Thymus (tissue), 11 donors: Measurements from ENCODE around the gene NSMF. TPM values are rescaled to one million over a fixed set of nuclear protein-coding genes. Genes with fewer than 3 reads are reported as not detected.
A peak's percentile ranks its signal among the peaks of the same experiment; 100 is the strongest.

Experiments
- DNase-seq, 9 donors: peaks; one replicate each; pipeline ENCODE4 v3.0.0-alpha.2; 2013; ENCODE audit warnings: low spot score in 9 of 9, low read depth in 6 of 9, missing footprints in 1 of 9
- H3K27ac ChIP-seq, 2 donors: one replicate each; pipeline ENCODE4 v1.5.1; 2013; ENCODE audit warnings: control low read depth in 1 of 2, low read depth in 1 of 2, low read length in 1 of 2, mild to moderate bottlenecking in 1 of 2, moderate library complexity in 1 of 2
- H3K27me3 ChIP-seq, 2 donors: one replicate each; pipeline ENCODE4 v1.5.1; 2013; ENCODE audit warnings: low read length in 1 of 2; ENCODE audit not compliant: control insufficient read depth in 2 of 2, insufficient read depth in 1 of 2
- H3K36me3 ChIP-seq, 2 donors: one replicate each; pipeline ENCODE4 v1.5.1; 2013; ENCODE audit warnings: low read length in 1 of 2, mild to moderate bottlenecking in 1 of 2, moderate library complexity in 1 of 2; ENCODE audit not compliant: control insufficient read depth in 2 of 2, insufficient read depth in 2 of 2
- H3K4me1 ChIP-seq, 2 donors: one replicate each; pipeline ENCODE4 v1.5.1; 2013; ENCODE audit warnings: low read length in 2 of 2; ENCODE audit not compliant: control insufficient read depth in 2 of 2, insufficient read depth in 2 of 2
- H3K4me3 ChIP-seq, 2 donors: one replicate each; pipeline ENCODE4 v1.5.1; 2013; ENCODE audit warnings: low read length in 2 of 2, control low read depth in 1 of 2, mild to moderate bottlenecking in 1 of 2
- H3K9me3 ChIP-seq, 2 donors: one replicate each; pipeline ENCODE4 v1.5.1; 2013; ENCODE audit warnings: low read length in 1 of 2, mild to moderate bottlenecking in 1 of 2; ENCODE audit not compliant: control insufficient read depth in 2 of 2, insufficient read depth in 1 of 2
- WGBS: extraction: QIAGEN DNeasy Blood & Tissue Kit; methylation state at CpG from one replicate; pipeline ENCODE4 v1.1.7; 2013; 5-methylcytosine and 5-hydroxymethylcytosine counted together
- polyA plus RNA-seq: library from polyadenylated mRNA; stranded (reverse); fragments of 200-250 nt; gene quantifications from one replicate; pipeline ENCODE4 v1.2.3, GENCODE V29; 2013
- total RNA-seq: library from RNA; stranded (reverse); fragments of 120-200 nt; gene quantifications from one replicate; pipeline ENCODE4 v1.2.4, GENCODE V29; 2013
- donor health status: healthy.

NSMF gene
- total and polyA plus RNA-seq, 2 donors, result 14.9 to 77.6 TPM

DNA sequence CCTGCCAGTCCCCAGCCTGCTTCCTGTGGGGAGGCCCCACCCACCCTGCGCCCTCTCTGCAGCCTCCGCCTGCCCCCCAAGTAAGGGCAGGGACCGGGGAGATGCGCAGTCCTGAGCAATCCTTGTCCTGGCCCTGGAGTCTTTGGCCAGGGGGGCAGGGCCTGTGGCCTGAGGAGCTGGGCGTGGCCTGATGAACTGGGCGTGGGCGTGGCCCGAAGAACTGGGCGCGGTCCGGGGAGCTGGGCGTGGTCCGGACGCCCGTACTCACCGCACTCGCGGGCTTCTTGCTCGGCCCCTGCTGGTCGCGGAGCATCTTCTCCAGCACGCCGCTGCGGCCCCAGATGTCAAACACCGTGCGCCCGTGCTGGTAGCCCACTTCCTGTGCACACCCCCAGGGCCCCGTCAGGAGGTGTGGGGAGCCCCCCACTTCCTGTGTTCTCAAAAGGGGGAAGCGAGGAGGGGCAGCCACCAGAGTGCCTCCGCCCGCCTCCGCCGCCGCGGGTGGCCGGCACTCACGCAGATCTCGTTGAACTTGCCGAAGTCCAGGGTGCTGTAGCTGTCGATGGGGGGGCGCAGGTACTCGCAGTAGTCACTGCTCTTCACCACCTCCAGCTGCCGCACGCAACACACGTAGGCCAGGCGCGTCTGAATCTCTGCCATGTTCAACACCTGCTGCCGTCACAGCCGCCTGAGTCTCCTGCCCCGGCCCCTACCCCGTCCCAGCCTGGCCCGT is 2.7 kb upstream of the NSMF start:
- Histone ChIP-seq H3K36me3 (peaks cover 3 to 9% of the 10 kb centered on the region in 2 donors), H3K27me3 (peaks cover 0 to 15% of the 10 kb centered on the region in 2 donors), H3K4me3 (peak overlapping the region; percentile 57 to 63), H3K27ac (peak overlapping the region; percentile 96 to 98), H3K4me1 (peaks cover 41 to 58% of the 10 kb centered on the region in 2 donors), H3K9me3 (peaks cover 0 to 11% of the 10 kb centered on the region in 2 donors)
- DNase-seq, result peak; percentile 65 to 96 (median 84)
- 7% methylated on average over 52 of the region's 52 CpGs for WGBS

DNA sequence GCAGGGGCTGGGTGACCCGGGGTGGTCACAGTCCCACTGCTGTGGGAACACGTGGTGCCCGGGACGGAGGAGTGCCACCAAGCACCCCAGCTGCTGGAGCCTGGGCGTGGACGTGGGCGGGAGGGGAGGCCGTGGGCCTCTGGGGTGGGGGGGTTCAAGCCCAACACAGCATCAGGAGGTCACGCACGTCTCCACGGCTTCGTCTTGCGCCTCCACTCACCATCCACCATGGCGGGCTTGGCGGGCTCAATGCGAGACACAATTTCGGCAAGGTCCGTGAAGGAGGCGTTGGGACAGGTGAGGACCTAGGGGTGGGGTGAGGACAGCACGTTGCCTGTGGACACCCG is 2.2 kb upstream of the NSMF start:
- Histone ChIP-seq H3K36me3 (peaks cover 8 to 10% of the 10 kb centered on the region in 2 donors), H3K27ac (peak overlapping the region; percentile 94 to 96), H3K27me3 (peaks cover 0 to 18% of the 10 kb centered on the region in 2 donors), H3K9me3 (peaks cover 0 to 11% of the 10 kb centered on the region in 2 donors), H3K4me1 (peaks cover 41 to 61% of the 10 kb centered on the region in 2 donors), H3K4me3 (peak overlapping the region; percentile 57 to 63)
- no peak for DNase-seq
- WGBS, result 84% methylated on average over 21 of the region's 21 CpGs

DNA sequence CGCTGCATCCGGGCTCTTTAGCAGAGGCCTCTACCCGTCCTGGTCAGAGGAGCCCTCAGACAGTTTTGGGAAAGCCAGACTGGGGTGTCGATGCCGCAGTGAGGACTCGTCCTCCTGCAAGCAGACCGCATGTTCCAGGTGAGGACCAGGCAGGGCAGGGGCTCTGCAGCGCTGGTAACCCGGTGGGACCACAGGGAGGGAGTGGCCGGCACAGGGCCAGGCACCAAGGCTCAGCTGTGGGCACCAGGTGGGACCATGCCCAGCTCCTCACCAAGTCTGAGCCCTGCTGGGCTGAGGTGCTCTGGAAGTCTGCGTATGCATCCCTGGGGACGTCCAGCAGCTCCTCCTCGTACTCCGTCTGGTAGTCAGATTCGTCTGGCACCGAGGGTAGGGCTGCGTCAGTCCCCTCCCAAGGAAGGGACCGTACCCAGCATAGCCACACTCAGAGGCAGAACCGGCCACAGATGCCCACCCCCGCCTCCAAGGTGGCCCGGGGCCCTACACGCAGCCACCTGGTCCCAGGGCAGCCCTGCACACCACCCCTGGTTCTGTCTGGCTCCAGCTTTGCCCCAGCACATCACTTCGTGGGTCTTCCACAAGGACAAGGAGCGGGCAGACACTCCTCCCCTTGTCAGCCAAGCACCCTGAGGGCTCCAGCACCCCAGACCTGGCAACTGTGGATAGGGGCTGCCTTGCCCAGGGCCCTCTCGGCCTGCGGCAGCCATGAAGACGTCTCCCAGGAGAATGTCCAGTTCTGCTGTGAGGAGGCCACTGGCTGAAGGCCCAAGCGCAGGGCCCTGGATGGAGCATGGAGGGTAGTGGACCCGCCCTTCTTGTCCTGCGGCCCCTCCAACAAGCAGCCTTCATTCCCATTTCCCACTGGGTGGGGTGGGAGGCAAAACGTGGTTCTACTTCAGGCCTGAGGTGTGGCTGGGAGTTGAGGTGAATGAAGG is 1.5 kb upstream of the NSMF start:
- Histone ChIP-seq H3K36me3 (peaks cover 14 to 15% of the 10 kb centered on the region in 2 donors), H3K4me3 (peak overlapping the region in 1 of 2 donors; percentile 63), H3K27me3 (peaks cover 0 to 15% of the 10 kb centered on the region in 2 donors), H3K4me1 (peaks cover 41 to 63% of the 10 kb centered on the region in 2 donors), H3K27ac (peak overlapping the region; percentile 94 to 96), H3K9me3 (peaks cover 0 to 11% of the 10 kb centered on the region in 2 donors)
- 96% methylated on average over 31 of the region's 31 CpGs for WGBS
- no peak for DNase-seq

DNA sequence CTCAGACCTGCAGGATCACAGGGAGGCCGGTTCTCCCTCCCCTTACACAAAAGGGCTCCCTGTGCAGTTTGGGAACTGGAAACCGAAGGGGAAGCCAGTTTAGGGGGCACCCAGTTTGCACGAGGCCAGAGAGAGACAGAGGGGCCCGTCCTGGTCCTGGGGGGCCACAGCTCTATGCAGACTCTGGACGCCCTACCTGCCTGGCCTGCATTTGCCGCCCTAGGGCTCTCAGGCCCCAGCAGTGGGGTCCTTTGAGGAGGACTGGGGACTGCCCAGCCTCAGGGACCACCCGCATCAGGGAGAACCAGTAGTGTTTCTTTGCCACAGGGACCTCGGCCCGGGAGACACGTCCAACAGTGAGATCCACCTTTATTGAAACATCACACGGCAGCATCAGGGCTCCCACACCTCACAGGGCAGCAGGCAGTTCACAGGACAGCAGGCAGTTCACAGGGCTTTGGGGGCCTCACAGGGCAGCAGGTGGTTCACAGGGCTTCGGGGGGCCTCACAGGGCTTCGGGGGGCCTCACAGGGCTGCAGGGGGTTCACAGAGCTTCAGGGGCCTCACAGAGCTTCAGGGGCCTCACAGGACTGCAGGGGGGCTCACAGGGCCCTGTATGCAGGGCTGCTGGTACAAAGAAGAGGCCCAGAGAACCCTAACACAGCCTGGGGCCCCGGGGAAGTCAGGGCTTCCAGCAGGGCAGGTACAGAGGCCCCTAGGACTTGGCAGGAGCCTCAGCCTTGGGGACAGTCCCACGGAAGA is 648 bp upstream of the NSMF start:
- peaks cover 47 to 68% of the 10 kb centered on the region in 2 donors for H3K4me1 ChIP-seq
- peaks cover 0 to 11% of the 10 kb centered on the region in 2 donors for H3K9me3 ChIP-seq
- peak overlapping the region; percentile 84 to 91 for H3K27ac ChIP-seq
- peaks cover 16 to 17% of the 10 kb centered on the region in 2 donors for H3K36me3 ChIP-seq
- peak overlapping the region; percentile 40 to 80 for H3K4me3 ChIP-seq
- peaks cover 0 to 12% of the 10 kb centered on the region in 2 donors for H3K27me3 ChIP-seq
- 57% methylated on average over 15 of the region's 15 CpGs for WGBS
- DNase-seq, result peak in 2 of 9 donors; percentile 18 to 49

DNA sequence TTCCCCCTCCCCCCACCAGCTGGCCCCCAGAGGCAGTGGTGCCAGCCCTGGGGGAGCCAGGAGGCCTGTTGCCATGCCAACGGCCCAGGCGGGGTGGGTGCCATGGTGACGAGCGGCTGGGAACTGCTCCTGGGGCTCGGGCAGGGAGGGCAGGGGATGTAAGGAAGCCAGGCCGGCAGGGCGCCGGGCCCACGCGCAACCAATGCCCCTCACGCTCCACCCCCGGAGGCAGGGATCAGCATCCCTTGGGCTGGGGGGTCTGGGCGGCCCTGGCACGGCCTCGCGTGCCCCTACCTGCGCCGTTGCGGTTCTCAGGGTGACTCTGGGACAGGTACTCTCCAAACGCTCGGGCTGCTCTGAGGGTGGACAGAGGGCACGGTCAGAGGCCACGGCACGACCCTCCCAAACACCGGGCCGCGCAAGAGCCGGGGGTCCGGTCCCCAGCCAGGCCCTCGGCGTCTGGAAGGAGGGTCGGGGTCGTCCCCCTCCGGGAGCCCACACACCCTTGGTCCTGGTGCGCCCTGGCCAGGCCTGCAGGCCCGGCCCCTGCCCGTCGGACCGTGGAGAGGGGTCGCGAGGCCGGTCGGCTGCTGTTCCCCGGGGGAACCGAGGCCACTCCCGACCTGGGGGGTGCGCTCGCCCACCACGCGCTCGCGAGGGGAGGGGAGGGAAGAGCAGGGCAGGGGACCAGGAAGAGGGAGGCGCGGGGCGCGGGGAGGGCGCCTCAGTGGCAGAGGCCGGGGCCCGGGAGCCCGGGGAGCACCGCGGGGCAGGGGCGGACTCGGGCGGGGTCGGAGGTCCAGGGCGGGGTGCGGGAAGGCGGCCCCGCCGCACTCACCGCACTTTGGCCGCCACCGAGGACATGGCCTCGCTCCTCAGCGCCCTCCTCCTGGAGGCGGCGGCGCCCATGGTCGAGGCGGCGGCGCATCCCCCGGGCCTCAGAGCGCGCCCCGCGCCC is 661 bp downstream of the NSMF start:
- Histone ChIP-seq H3K27ac (peak overlapping the region in 1 of 2 donors; percentile 36), H3K4me3 (peak overlapping the region; percentile 34 to 80), H3K4me1 (peaks cover 53 to 75% of the 10 kb centered on the region in 2 donors), H3K9me3 (peaks cover under 1 to 14% of the 10 kb centered on the region in 2 donors), H3K27me3 (peaks cover 0 to 12% of the 10 kb centered on the region in 2 donors), H3K36me3 (peaks cover 16 to 17% of the 10 kb centered on the region in 2 donors)
- DNase-seq, result peak in 2 of 9 donors; percentile 28 to 52
- WGBS, result 24% methylated on average over 88 of the region's 88 CpGs

DNA sequence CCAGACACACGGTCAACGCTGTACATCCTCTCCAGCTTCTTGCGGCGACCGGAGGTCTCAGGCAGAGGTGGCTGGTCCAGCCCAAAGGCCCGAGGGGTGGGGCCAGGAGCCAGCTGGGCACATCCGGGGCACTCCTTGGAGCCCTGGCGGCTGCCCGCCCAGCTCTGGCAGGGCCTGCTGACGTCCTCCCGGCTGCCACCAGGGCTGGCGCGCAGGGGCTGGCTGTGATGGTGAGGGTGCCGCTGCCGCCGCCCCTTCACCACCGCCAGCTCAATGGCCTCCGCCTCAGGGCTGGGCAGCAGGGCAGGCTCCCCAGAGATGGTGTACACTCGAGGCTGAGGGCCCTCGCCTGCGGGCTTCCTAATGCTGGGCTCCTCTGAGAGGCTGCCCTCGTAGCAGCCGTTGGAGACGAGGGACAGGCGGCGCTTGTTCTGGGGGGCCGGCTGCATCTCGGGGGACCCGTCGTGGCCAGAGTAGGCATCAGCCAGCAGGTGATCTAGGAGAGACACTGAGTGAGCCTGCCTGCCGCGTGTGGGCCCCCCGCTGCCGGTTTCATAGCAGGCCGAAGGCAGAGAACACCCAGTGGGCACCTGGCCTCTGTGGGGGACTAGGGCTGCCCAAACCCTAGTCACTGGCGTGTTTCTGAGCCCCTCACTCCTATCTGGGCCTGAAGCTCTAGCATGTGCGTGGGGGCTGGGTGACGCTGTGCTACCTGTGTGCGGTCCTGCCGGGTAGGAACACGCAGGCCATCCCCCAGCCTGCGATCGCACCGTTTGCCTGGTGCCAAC is 1.5 kb downstream of the NSMF start:
- peaks cover 16 to 17% of the 10 kb centered on the region in 2 donors for H3K36me3 ChIP-seq
- H3K9me3 ChIP-seq, result peaks cover 1 to 22% of the 10 kb centered on the region in 2 donors
- no peak for DNase-seq
- peaks cover 0 to 12% of the 10 kb centered on the region in 2 donors for H3K27me3 ChIP-seq
- WGBS, result 95% methylated on average over 44 of the region's 44 CpGs
- peak overlapping the region in 1 of 2 donors; percentile 34 for H3K4me3 ChIP-seq
- H3K27ac ChIP-seq, result no peak overlapping the region
- H3K4me1 ChIP-seq, result peaks cover 44 to 70% of the 10 kb centered on the region in 2 donors

DNA sequence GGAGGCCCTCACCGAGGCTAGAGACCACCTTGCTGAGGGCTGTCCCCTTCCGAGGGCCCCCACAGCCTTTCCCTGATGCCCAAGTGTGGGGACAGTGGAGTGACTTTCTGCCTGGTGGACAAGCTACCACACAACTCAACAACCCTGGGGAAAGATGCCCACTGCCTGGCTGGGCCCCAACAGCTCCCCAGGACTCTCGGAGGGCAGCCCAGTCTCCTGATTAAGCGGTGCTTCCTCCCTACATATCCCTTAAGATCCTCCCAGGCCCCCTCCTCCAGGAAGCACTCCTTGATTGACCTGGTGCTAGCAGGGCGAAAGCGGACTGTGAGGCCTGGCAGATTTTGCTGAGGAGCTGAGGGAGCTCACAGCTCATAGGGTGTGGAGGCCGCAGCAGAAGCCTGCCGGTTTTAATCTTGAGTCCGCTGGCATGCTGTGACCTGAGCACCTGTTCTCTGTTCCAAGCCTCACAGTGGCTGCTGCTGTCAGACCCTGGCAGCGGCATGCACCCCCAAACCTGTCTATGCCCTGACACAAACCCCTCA is 2.2 kb downstream of the NSMF start:
- Histone ChIP-seq H3K27me3 (peaks cover 0 to 12% of the 10 kb centered on the region in 2 donors), H3K4me3 (no peak overlapping the region), H3K4me1 (peaks cover 40 to 67% of the 10 kb centered on the region in 2 donors), H3K27ac (no peak overlapping the region), H3K36me3 (peaks cover 16 to 17% of the 10 kb centered on the region in 2 donors), H3K9me3 (peaks cover 1 to 24% of the 10 kb centered on the region in 2 donors)
- 97% methylated on average over 10 of the region's 10 CpGs for WGBS
- no peak for DNase-seq
